SK-N-SH treated with all-trans-retinoic acid at 6 μM for 48 hours (cell line): ENCODE results near the gene EEF1AKMT4.
"Not testable (repeated sequence)": the region's sequence is repeated elsewhere in the genome, so short reads cannot be mapped to it uniquely, and the experiment has no call there.

Experiments used
- ATAC-seq: fragments of 200-7000 bp; cut with Tn5 transposase; 3 replicates; pipeline ENCODE4 v1.9.1; 2020; ENCODE audit warnings: mild to moderate bottlenecking, moderate library complexity
- ARNTL ChIP-seq: fragments of 450-650 bp; formaldehyde crosslinking; IDR thresholded peaks from 2 replicates; pipeline ENCODE4 v1.5.0; 2020; ENCODE audit warnings: low read depth, mild to moderate bottlenecking, moderate library complexity, borderline replicate concordance
- BACH2 ChIP-seq: fragments of 250-450 bp; sonication (Bioruptor Pico); IDR thresholded peaks from 2 replicates; pipeline ENCODE4 v1.9.0; 2021; ENCODE audit warnings: mild to moderate bottlenecking, borderline replicate concordance
- CREB5 ChIP-seq: fragments of 250-450 bp; sonication (Bioruptor Pico); IDR thresholded peaks from 2 replicates; pipeline ENCODE4 v1.5.1; 2020; ENCODE audit warnings: low read depth, mild to moderate bottlenecking, moderate library complexity
- CSDC2 ChIP-seq: fragments of 250-450 bp; sonication (Bioruptor Pico); IDR thresholded peaks from 2 replicates; pipeline ENCODE4 v1.5.0; 2020; ENCODE audit warnings: mild to moderate bottlenecking, moderate library complexity
- CSRNP3 ChIP-seq: fragments of 250-450 bp; sonication (Bioruptor Pico); IDR thresholded peaks from 2 replicates; pipeline ENCODE4 v1.5.1; 2021; ENCODE audit warnings: mild to moderate bottlenecking, moderate library complexity
- ESRRG ChIP-seq: fragments of 250-450 bp; sonication (Bioruptor Pico); IDR thresholded peaks from 2 replicates; pipeline ENCODE4 v1.6.1; 2021; ENCODE audit warnings: mild to moderate bottlenecking
- GLIS3 ChIP-seq: fragments of 250-450 bp; sonication (Bioruptor Pico); IDR thresholded peaks from 2 replicates; pipeline ENCODE4 v1.5.0; 2020; ENCODE audit warnings: mild to moderate bottlenecking, moderate library complexity
- ISL1 ChIP-seq: fragments of 250-450 bp; sonication (Bioruptor Pico); IDR thresholded peaks from 2 replicates; pipeline ENCODE4 v2.1.2; 2022; ENCODE audit warnings: mild to moderate bottlenecking, moderate library complexity
- OSR1 ChIP-seq: fragments of 250-450 bp; sonication (Bioruptor Pico); IDR thresholded peaks from 2 replicates; pipeline ENCODE4 v1.8.0; 2022; ENCODE audit warnings: moderate library complexity, mild to moderate bottlenecking, inconsistent platforms
- PATZ1 ChIP-seq: fragments of 250-450 bp; sonication (Bioruptor Pico); IDR thresholded peaks from 2 replicates; pipeline ENCODE4 v1.8.0; 2020; ENCODE audit warnings: mild to moderate bottlenecking, moderate library complexity, borderline replicate concordance
- POU6F1 ChIP-seq: fragments of 250-450 bp; sonication (Bioruptor Pico); IDR thresholded peaks from 2 replicates; pipeline ENCODE4 v1.8.0; 2021; ENCODE audit warnings: low read depth, mild to moderate bottlenecking, moderate library complexity, borderline replicate concordance
- RARB ChIP-seq: fragments of 250-450 bp; sonication (Bioruptor Pico); IDR thresholded peaks from 2 replicates; pipeline ENCODE4 v1.8.0; 2021; ENCODE audit warnings: mild to moderate bottlenecking, moderate library complexity
- TOX ChIP-seq: fragments of 250-450 bp; sonication (Bioruptor Pico); IDR thresholded peaks from 2 replicates; pipeline ENCODE4 v1.8.0; 2021; ENCODE audit warnings: mild to moderate bottlenecking, moderate library complexity, borderline replicate concordance
- TSHZ2 ChIP-seq: fragments of 250-450 bp; sonication (Bioruptor Pico); IDR thresholded peaks from 2 replicates; pipeline ENCODE4 v1.5.0; 2020; ENCODE audit warnings: mild to moderate bottlenecking, moderate library complexity
- ZC3H10 ChIP-seq: fragments of 250-450 bp; sonication (Bioruptor Pico); IDR thresholded peaks from 2 replicates; pipeline ENCODE4 v1.5.1; 2021; ENCODE audit warnings: mild to moderate bottlenecking, moderate library complexity
- ZFP3 ChIP-seq: fragments of 250-450 bp; sonication (Bioruptor Pico); IDR thresholded peaks from 2 replicates; pipeline ENCODE4 v1.5.0; 2020; ENCODE audit warnings: mild to moderate bottlenecking, moderate library complexity
- ZFP30 ChIP-seq: fragments of 450-650 bp; formaldehyde crosslinking; IDR thresholded peaks from 2 replicates; pipeline ENCODE4 v1.5.0; 2022; ENCODE audit warnings: mild to moderate bottlenecking, moderate library complexity
- ZNF70 ChIP-seq: fragments of 450-650 bp; formaldehyde crosslinking; IDR thresholded peaks from 2 replicates; pipeline ENCODE4 v1.5.0; 2020; ENCODE audit warnings: mild to moderate bottlenecking, moderate library complexity
- ZNF8 ChIP-seq: fragments of 450-650 bp; formaldehyde crosslinking; IDR thresholded peaks from 2 replicates; pipeline ENCODE4 v1.5.0; 2020; ENCODE audit warnings: mild to moderate bottlenecking, moderate library complexity

EEF1AKMT4 gene

GRCh38 chr3:184261854-184262763 is 12.6 kb downstream of the EEF1AKMT4 start:
- ATAC-seq = peak; percentile 54
- TF ChIP-seq CSDC2 = no peak
- TF ChIP-seq GLIS3 (CRISPR knock-in tag) = no peak
- TF ChIP-seq OSR1 (CRISPR knock-in tag) = no peak
- no peak for TF ChIP-seq RARB (CRISPR knock-in tag)
- no peak for TF ChIP-seq ZNF8
- no peak for TF ChIP-seq ZFP30
- TF ChIP-seq ARNTL = no peak
- TF ChIP-seq BACH2 = no peak
- TF ChIP-seq ZC3H10 = no peak
- TF ChIP-seq CREB5 (CRISPR knock-in tag) = no peak
- no peak for TF ChIP-seq POU6F1 (CRISPR knock-in tag)
- TF ChIP-seq PATZ1 (CRISPR knock-in tag) = no peak
- no peak for TF ChIP-seq TOX
- no peak for TF ChIP-seq TSHZ2
- TF ChIP-seq CSRNP3 (CRISPR knock-in tag) = no peak
- no peak for TF ChIP-seq ZNF70
- TF ChIP-seq ZFP3 (CRISPR knock-in tag) = no peak
- no peak for TF ChIP-seq ESRRG (CRISPR knock-in tag)

GRCh38 chr3:184262764-184263179 is 13.3 kb downstream of the EEF1AKMT4 start:
- TF ChIP-seq TOX = no peak
- no peak for TF ChIP-seq CREB5 (CRISPR knock-in tag)
- TF ChIP-seq ISL1 (CRISPR knock-in tag) = no peak
- peak; percentile 78 for TF ChIP-seq ZNF70
- TF ChIP-seq ARNTL = no peak
- no peak for TF ChIP-seq CSDC2
- no peak for TF ChIP-seq ESRRG (CRISPR knock-in tag)
- TF ChIP-seq PATZ1 (CRISPR knock-in tag) = no peak
- no peak for TF ChIP-seq ZFP30
- TF ChIP-seq, all 23 proteins: peak for 1
- ATAC-seq = no peak

GRCh38 chr3:184267249-184267648 is 17.8 kb downstream of the EEF1AKMT4 start:
- not testable (repeated sequence) for ATAC-seq
